Measurements from ENCODE around the gene MOG.
"Not testable (repeated sequence)": the region's sequence is repeated elsewhere in the genome, so short reads cannot be mapped to it uniquely, and the experiment has no call there.

MOG gene

DNA sequence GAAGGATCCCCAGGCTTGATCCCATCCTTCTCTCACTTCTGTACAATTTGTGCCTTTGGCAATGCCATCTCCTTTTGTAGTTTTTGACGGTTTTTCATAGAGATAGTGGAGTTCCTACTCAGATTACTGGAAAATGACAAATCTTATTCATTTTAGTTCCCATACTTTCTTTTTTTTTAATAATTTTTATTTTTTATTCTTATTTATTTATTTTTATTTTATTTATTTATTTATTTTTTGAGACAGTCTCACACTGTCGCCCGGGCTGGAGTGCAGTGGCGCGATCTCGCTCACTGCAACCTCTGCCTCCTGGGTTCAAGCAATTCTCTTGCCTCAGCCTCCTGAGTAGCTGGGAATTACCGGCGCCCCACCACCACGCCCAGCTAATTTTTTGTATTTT is 19.6 kb upstream of the MOG start:
- no peak for DNase-seq (ENCODE audit: low spot score)

DNA sequence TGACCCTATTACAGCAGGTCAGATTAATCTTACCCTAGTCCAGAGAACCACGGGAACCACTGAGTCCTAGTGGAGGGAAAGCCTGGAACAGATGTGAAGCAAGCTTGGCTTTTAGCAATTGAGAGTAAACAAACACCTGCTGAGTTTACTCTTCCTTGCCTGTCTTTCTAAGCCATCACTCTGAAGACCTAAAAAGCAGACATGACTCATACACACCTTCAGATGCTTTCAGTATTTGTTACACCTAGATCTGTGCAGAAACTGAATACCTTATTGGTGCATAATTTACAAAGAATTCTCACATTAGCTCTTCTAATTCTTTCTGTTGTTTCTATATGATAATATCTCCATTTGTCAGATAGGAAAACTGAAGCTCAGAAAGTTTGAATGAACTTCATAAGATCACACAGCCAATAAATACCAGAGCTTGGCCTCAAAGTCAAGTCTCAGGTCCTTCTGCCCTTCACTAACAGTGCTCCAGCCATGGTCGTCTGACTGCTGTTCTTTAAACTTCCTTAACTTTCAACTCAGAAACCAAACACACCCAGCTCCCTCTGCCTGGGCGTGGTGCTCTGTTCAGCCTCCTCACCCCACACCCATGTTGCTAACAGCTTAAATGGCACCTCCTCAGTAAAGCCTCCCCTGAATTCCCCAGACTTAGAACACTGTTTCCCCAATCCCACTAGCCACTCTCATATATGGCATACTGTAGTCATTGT is 15.3 kb upstream of the MOG start:
- DNase-seq (ENCODE audit: low spot score), result no peak

DNA sequence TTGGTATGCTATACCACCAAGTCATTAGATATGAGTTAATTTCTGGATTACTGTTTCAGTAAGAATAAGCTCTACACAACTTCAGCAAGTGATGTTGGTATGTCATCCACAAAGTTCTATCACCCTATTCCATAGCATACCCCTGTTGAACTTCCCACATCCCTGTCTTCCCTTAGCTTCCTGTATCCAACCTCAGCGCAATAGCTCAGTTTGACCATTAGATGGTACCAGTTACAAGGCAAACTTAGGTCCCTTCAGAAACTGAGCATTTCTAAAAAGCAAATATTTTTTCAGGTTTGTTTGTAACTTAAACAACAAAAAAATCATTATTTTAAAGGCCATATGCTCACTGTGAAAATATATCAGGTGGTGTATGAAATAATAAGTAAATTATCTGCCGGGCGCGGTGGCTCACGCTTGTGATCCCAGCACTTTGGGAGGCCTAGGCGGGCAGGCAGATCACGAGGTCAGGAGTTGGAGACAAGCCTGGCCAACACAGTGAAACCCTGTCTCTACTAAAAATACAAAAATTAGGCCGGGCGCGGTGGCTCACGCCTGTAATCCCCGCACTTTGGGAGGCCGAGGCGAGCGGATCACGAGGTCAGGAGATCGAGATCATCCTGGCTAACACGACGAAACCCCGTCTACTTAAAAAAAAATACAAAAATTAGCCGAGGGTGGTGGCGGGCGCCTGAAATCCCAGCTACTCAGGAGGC is 8.8 kb upstream of the MOG start:
- DNase-seq (ENCODE audit: low spot score), result no peak

DNA sequence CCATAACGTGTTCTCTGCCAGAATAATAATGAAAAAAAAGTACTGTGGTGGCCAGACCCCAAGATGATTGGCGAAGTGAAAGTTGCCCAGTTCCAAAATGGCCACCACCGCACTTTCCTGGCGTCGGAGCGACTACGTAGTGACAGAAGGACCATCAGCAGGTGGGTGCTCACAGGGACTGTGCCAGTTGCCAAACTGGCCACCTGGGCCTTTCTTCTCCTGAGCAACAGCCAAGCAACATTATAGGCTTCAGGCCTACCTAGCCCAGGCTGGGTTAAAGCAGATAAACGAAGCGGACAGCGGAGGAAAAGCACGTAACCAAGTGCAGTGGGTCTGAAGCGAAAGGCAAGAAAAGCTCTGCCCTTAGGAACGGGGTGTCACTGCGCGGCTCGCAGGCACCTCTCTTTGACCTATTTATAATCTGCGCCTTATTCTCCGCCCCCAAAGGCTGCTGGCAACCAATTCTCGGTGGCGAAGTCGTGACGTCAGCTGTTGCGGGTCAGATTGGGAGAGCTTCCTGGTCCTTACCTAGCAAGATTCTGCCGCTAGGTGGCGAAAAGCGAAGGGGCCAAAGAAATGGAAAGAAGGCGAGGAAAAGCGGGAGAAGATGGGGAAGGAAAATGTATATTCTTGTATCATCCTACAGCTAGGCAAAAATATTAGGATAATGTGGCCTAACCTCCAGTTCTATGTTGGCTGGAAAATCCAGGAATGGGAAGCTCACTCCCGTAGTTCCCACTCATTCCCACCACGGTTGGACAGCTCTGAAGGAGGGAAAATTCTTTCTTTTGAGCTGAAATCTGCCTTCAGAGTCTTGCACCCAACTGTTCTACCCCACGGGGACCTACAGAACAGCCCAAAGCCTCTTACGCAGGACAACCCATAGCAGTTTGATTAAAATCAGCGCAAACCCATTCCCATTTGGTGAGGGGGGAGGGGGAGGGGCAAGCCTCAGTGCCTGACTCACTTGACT is 6.9 kb upstream of the MOG start:
- DNase-seq (ENCODE audit: low spot score), result peak; percentile 95

DNA sequence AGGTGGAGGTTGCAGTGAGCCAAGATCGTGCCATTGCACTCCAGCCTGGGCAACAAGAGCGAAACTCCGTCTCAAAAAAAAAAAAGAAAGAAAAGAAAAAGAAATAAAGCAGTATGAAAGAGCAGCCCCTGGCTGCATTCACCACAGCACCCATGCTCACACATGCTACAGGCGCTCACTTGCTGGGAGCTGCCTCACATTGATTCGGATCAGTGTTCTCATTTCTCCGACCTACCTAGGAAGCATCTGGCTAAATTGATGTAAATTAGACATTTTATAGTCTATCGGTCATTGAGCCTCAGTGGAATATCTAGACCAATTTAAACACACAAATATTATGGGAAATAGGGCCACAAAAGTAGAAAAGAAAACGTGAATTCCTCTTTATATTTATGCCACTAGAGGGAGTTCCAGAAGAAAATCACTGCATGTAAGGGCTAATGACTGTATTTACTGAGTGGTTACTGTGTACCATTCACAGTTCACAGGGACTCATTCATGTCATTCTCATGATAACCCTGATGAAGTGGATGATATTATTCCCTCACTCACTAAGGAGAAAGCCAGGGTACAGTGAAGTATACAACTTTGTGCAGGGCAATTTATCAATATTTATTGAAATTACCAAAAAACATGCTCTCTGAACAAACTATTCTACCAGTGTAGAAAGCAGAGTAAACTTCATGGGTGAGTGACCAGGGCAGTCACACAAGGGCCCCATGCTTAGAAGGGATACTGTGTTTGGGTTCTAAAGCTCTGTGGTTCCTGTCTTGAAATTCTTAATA is 5.3 kb upstream of the MOG start:
- DNase-seq (ENCODE audit: low spot score), result peak; percentile 42

DNA sequence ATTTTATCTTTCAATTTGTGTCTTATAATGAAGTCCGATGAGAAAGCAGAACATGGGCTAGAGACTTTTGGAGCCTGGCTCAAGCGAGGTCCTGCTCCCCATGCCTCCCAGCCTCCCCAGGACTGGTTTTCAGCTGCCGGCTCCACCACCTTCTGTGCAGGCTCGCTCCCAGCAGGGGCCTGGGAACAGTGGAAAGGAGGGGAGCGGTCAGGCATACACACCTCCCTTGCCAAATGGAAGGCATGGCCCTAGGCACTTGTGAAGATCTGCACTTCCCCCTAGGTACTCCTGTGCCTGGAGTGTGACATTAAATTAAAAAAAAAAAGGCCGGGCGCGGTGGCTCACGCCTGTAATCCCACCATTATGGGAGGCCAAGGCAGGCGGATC is 4.7 kb upstream of the MOG start:
- no peak for DNase-seq (ENCODE audit: low spot score)

DNA sequence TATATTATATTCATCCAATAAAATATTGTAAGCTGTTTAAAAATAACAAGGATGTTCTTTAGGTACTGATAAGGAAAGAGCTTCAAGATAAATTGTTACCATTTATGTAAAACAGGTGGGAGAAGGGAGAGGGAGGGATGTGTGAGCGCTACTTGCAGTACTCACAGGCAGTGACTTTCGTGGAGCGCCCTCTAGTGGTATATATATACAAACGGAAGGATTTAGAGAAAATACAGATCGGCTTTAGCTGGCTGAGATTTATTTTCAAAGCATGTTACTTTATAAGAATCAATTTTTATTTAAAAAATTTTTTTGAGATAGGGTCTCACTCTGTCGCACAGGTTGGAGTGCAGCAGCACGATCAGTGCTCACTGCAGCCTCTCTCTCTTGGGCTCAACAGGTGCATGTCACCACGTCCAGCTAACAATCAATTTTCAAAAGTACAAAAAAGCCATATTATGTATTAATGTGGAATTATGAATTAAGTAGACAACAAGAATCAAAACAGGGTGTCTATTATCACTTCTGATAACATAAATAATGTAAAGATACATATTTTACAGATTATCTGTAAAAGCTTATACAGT is 3.3 kb upstream of the MOG start:
- peak; percentile 75 for DNase-seq (ENCODE audit: low spot score)

DNA sequence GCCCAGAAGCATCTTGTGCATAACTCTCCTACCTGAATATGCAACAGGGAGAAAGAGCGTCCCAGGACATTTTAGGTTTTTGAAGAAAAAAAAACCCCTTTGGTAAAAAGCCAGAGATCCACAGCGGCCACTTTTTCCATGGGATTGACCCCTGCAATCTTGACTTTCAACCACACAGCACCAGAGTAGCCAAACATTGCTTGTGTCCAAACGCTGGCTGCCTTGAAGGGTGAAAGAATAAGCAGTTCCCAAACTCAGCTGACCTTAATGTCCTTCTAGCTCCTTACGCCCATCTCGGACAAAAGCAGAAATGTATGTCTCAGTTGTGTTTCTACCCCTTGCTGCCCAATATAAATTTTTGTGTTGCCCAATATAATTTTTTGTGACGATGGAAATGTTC is 1.2 kb upstream of the MOG start:
- no peak for DNase-seq (ENCODE audit: low spot score)

- no peak for DNase-seq (ENCODE audit: low spot score)
Measured at GRCh38 chr6:29656157-29656556, 735 bp upstream of the MOG start.

DNA sequence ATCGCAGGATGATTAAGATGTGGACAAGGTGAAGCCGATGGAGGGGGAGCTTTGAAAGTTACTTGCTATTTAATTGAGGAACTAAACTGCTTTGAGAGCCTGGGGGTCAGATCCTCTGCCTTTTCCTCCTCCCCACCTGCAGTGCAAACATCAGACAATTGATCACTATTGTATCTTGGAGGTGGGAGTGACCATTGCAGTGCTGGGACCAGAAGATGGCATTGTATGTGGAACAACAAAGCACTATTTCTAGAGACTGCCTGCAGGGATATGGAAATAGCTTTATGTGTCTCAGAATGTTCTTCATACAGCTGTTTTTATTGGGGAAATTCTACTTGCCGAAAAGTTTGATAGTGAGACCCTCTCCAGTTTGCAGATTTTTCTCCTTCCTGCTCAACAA is 4.2 kb downstream of the MOG start:
- no peak for DNase-seq (ENCODE audit: low spot score)

GRCh38 chr6:29661502-29662141 is 4.7 kb downstream of the MOG start:
- DNase-seq (ENCODE audit: low spot score), result not testable (repeated sequence)

GRCh38 chr6:29663300-29664042 is 6.6 kb downstream of the MOG start:
- DNase-seq (ENCODE audit: low spot score), result peak; percentile 69

- peak; percentile 82 for DNase-seq (ENCODE audit: low spot score)
Measured at GRCh38 chr6:29665942-29666825, 9.3 kb downstream of the MOG start.

DNA sequence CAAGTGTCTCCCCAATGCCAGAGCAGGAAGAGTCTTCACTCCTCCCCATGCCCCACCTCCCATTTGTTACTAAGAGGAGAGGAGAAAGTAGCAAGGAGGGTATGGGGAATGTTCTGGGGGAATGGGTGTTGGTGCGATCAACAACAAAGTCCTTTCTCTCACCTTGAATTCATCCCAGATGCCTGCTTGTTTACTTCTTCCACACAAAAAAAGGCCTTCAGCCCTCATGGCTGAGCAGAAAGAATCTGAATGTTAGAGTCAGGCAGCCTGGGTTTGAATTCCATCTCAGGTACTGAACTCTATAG is 9.9 kb downstream of the MOG start:
- no peak for DNase-seq (ENCODE audit: low spot score)

DNA sequence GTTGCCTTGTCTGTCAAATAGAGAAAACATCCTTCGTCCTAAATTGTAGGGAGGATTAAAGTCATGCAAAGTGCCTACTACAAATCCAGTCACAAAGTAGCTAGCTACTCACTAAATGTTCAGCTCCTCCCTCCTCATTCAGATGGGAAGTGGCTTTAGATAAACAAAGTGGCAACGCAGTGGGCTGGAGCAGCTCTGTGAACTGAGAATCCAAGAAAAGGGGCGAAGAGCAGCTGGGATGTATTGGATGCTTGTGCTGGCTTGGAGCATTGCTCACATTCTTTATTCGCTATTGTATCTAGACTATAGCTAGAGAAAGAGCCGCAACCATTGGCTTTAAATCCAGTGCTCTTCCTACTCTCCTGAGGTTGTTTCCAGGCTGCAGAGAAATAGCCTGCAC is 10.3 kb downstream of the MOG start:
- no peak for DNase-seq (ENCODE audit: low spot score)

- no peak for DNase-seq (ENCODE audit: low spot score)
Measured at GRCh38 chr6:29671026-29671425, 14.1 kb downstream of the MOG start.

- DNase-seq (ENCODE audit: low spot score), result not testable (repeated sequence)
Measured at GRCh38 chr6:29672116-29672515, 15.2 kb downstream of the MOG start.

GRCh38 chr6:29673161-29673560 is 16.3 kb downstream of the MOG start:
- DNase-seq (ENCODE audit: low spot score), result no peak

DNA sequence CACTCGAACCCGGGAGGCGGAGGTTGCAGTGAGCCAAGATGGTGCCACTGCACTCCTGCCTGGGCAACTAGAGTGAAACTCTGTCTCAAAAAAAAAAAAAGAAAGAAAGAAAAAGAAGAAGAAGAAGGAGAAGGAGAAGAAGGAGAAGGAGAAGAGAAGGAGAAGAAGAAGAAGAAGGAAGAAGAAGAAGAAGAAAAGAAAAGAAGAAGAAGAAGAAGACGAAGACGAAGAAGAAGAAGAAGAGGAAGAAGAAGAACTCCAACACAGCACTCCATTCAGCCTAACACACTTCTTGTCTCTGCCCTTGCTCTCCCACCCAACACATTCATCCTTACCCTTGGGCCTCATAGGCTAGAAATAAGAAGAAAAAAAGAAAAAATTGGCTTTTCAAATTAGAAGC is 17.1 kb downstream of the MOG start:
- DNase-seq (ENCODE audit: low spot score), result no peak
